Measurements from ENCODE around the gene GDAP2.
A peak's percentile ranks its signal among the peaks of the same experiment; 100 is the strongest.
"Not testable (repeated sequence)": the region's sequence is repeated elsewhere in the genome, so short reads cannot be mapped to it uniquely, and the experiment has no call there.

The GDAP2 gene

GRCh38 chr1:117899801-117900200 is 29.6 kb downstream of the GDAP2 start:
- DNase-seq, result no peak

- DNase-seq, result no peak
These were observed 31.9 kb downstream of the GDAP2 start for GRCh38 chr1:117897551-117897950.

GRCh38 chr1:117895482-117896114 is 33.8 kb downstream of the GDAP2 start:
- DNase-seq, result peak; percentile 53

- DNase-seq, result no peak
These were observed 35.3 kb downstream of the GDAP2 start for GRCh38 chr1:117894078-117894477.

GRCh38 chr1:117892512-117892911 is 36.9 kb downstream of the GDAP2 start:
- no peak for DNase-seq

- no peak for DNase-seq
These were observed 39.0 kb downstream of the GDAP2 start for GRCh38 chr1:117890452-117890851.

GRCh38 chr1:117886101-117886795 is 43.2 kb downstream of the GDAP2 start:
- DNase-seq, result no peak

- no peak for DNase-seq
These were observed 45.8 kb downstream of the GDAP2 start for GRCh38 chr1:117883616-117884015.

- DNase-seq, result no peak
These were observed 50.1 kb downstream of the GDAP2 start for GRCh38 chr1:117879284-117879683.

GRCh38 chr1:117877823-117878222 is 51.6 kb downstream of the GDAP2 start:
- no peak for DNase-seq

- DNase-seq, result no peak
These were observed 58.4 kb downstream of the GDAP2 start for GRCh38 chr1:117871013-117871412.

- no peak for DNase-seq
These were observed 67.7 kb downstream of the GDAP2 start for GRCh38 chr1:117861694-117862093.

- no peak for DNase-seq
These were observed 68.4 kb downstream of the GDAP2 start for GRCh38 chr1:117860896-117861610.

- no peak for DNase-seq
These were observed 69.5 kb downstream of the GDAP2 start for GRCh38 chr1:117859901-117860300.

GRCh38 chr1:117857418-117857817 is 72.0 kb downstream of the GDAP2 start:
- peak; percentile 51 for DNase-seq

- no peak for DNase-seq
These were observed 76.4 kb downstream of the GDAP2 start for GRCh38 chr1:117852853-117853553.

- no peak for DNase-seq
These were observed 77.7 kb downstream of the GDAP2 start for GRCh38 chr1:117851687-117852086.

- DNase-seq, result no peak
These were observed 82.6 kb downstream of the GDAP2 start for GRCh38 chr1:117846674-117847425.

- not testable (repeated sequence) for DNase-seq
These were observed 84.9 kb downstream of the GDAP2 start for GRCh38 chr1:117844478-117844877.

GRCh38 chr1:117843791-117844190 is 85.6 kb downstream of the GDAP2 start:
- DNase-seq, result no peak

GRCh38 chr1:117842408-117843170 is 86.8 kb downstream of the GDAP2 start:
- DNase-seq, result peak; percentile 69

- no peak for DNase-seq
These were observed 88.2 kb downstream of the GDAP2 start for GRCh38 chr1:117841117-117841650.

Measured in NCI-H146 (cell line).